ENCODE measurements around the gene ICE2. TPM values are rescaled to one million over a fixed set of nuclear protein-coding genes. Genes with fewer than 3 reads are reported as not detected.

ICE2 gene
- total RNA-seq, 2 experiments from 2014 or later = 75.2 to 76.7 TPM

DNA sequence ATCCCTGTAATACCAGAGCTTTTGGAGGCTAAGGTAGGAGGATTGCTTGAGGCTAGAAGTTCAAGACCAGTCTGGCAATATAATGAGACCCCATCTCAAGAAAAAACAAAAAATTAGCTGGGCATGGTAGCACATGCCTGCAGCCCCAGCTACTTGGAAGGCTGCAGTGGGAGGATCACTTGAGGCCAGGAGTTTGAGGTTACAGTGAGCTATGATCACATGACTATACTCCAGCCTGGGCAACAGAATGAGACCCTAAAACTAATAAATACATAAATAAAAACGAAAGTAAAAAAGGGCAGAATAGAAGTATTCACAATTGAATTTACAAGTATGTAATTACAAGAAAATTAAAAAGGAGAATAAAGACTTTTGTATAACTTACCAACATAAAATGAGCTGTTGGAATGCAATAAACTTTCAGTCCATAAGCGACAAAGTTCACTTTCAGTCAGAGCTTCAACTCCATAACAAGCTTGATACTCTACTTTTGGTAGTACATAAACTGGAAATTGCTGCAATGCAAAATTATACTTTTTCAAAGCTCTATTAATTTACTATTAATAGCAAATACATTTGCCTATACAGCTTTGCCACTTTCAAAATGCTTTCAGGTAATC lies 36.8 kb downstream of the ICE2 start:
- CTCF ChIA-PET = interaction anchor here (0.9 to 5.0 kb wide), 2 partner anchors 44 to 81 kb away, joined by 3 to 29 read pairs; partner anchors contain the start of gene ANXA2

DNA sequence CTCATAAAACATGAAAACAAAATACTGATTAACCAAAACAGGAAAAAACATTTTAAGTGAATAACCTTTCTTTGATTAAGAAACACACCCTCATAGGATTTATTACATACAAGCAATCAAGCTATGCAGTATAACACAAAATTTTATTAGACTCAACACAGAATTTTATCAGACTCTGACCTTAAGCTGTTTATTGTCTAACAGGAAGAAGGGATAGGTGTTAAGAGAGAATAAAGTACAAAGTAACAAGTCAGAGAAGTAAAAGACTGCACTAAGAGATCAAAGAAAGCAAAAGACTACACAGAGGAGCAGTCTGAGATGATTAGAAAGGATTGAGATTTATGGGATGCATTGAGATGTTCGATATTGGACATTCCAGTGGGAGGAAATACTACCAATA lies 37.6 kb downstream of the ICE2 start:
- no peaks in the 10 kb centered on the region for H3K9me3 Mint-ChIP-seq
- no peak overlapping the region for H3K27ac Mint-ChIP-seq
- DNase-seq = no peak
- no peak overlapping the region for H3K4me3 Mint-ChIP-seq
- peaks cover 12% of the 10 kb centered on the region for H3K36me3 Mint-ChIP-seq (ENCODE audit: low read depth)
- intact Hi-C loops (cut with micrococcal nuclease) = no loop called here
- no peaks in the 10 kb centered on the region for H3K27me3 Mint-ChIP-seq (ENCODE audit: low read depth)
- CTCF ChIA-PET = interaction anchor here (5.0 kb wide), 1 partner anchor 80 kb away, joined by 29 read pairs; no protein-coding TSS in a partner anchor
- no peaks in the 10 kb centered on the region for H3K4me1 Mint-ChIP-seq (ENCODE audit: low read depth)

More for the DNA sequence above, 36.8 kb downstream of the ICE2 start:
- intact Hi-C loops (cut with micrococcal nuclease) = no loop called here
- DNase-seq = no peak
- Mint-ChIP-seq H3K27me3 (ENCODE audit: low read depth) (no peaks in the 10 kb centered on the region), H3K4me1 (ENCODE audit: low read depth) (no peaks in the 10 kb centered on the region), H3K36me3 (ENCODE audit: low read depth) (peaks cover 12% of the 10 kb centered on the region), H3K27ac (no peak overlapping the region), H3K4me3 (no peak overlapping the region), H3K9me3 (no peaks in the 10 kb centered on the region)

DNA sequence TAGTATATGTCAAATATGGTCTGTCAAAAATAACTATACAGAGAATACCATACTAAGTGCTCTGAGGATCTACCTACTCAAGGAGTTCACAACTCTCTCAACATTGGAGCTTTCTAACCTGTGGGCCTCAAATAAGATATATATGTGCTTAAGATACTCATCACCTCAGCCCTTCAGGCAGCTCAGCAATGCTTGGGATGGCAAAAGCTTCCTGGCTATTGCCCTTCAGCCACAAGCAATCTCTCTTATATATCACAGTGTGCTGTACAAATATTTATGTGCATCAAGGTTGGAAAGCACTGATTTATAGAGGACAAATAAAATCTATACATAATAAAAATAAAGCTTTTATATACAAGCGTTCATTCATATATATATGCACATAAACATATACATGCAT lies 40.3 kb downstream of the ICE2 start:
- no peaks in the 10 kb centered on the region for H3K9me3 Mint-ChIP-seq
- no peaks in the 10 kb centered on the region for H3K27me3 Mint-ChIP-seq (ENCODE audit: low read depth)
- no peaks in the 10 kb centered on the region for H3K4me1 Mint-ChIP-seq (ENCODE audit: low read depth)
- intact Hi-C loops (cut with micrococcal nuclease) = no loop called here
- CTCF ChIA-PET = interaction anchor here (0.9 to 1.2 kb wide), 2 partner anchors 79 to 82 kb away, joined by 3 to 6 read pairs; no protein-coding TSS in a partner anchor
- H3K4me3 Mint-ChIP-seq = no peak overlapping the region
- H3K27ac Mint-ChIP-seq = no peak overlapping the region
- no peak for DNase-seq
- H3K36me3 Mint-ChIP-seq (ENCODE audit: low read depth) = peaks cover 21% of the 10 kb centered on the region

DNA sequence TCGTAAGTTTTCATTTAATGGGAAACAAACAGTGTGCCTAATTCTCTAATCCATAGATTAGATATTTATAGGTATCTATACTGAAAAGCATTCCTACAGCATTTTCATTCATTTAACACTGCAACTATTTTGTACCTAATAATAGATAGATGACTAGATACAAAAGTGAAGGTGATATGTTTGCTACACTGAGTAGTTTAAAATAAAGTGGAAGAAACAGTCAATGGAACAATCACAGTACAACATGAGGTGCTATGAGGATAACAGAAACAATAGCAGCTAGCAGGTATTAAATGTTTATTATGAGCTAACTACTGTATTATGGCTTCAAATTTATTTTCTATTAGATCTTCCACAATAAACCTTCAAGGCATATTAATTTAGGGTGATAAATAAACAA lies 50.0 kb downstream of the ICE2 start:
- H3K36me3 Mint-ChIP-seq (ENCODE audit: low read depth) = peaks cover 12% of the 10 kb centered on the region
- no peak overlapping the region for H3K4me3 Mint-ChIP-seq
- intact Hi-C loops (cut with micrococcal nuclease) = no loop called here
- DNase-seq = no peak
- CTCF ChIA-PET = no interaction called here
- peaks cover 8% of the 10 kb centered on the region for H3K4me1 Mint-ChIP-seq (ENCODE audit: low read depth)
- H3K9me3 Mint-ChIP-seq = no peaks in the 10 kb centered on the region
- H3K27ac Mint-ChIP-seq = no peak overlapping the region
- H3K27me3 Mint-ChIP-seq (ENCODE audit: low read depth) = no peaks in the 10 kb centered on the region

DNA sequence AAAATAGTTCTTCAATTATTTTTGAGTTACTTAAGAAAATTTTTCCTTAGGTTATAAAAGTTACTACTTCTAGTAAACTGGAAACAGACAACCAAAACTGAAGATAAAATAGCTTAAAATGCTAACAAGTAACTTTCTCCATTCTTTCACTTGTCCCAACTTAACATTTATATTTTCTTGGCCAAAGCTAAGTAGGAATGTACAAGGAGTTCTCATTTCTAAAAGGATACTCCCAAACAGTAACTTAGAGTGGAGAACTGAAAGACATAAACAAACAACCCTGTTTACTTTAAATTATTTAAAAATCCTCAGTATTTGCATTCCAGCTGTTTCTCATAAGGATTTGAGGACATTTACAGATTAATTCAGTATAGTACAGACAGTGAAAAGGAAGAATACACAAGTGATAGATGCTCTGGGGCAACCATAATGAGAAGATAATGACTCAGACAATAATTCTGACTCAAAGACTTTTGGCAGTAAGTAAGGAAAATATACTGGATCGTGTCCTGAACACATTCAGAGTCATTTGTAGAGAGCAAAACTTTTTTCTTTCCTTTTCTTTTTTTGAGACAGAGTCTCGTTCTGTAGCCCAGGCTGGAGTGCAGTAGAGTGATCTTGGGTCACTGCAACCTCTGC lies 52.0 kb downstream of the ICE2 start:
- Mint-ChIP-seq H3K27me3 (ENCODE audit: low read depth) (no peaks in the 10 kb centered on the region), H3K36me3 (ENCODE audit: low read depth) (peaks cover 19% of the 10 kb centered on the region), H3K9me3 (no peaks in the 10 kb centered on the region), H3K4me3 (no peak overlapping the region), H3K27ac (no peak overlapping the region), H3K4me1 (ENCODE audit: low read depth) (peaks cover 14% of the 10 kb centered on the region)
- intact Hi-C loops (cut with micrococcal nuclease) = no loop called here
- DNase-seq = no peak
- CTCF ChIA-PET = no interaction called here

DNA sequence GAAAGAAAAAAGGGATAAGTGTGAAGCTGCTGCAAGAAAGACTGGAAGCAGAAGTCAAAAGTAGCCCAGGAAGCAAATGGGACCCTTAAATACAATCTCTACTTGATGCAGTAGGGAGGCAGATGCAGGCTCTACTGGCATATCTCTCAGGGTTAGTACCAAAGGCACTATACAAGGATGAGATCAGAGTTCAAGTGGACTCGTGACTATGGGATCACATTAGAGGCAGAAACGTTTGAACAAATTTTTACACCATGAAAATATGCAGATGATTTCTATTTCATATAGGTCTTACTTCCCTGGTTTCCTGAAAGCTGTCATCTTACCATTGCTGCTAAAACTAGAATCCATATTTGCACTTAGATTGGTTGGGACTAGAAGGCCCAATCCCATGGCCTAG lies 53.5 kb downstream of the ICE2 start:
- Mint-ChIP-seq H3K4me1 (ENCODE audit: low read depth) (peaks cover 14% of the 10 kb centered on the region), H3K36me3 (ENCODE audit: low read depth) (peaks cover 21% of the 10 kb centered on the region), H3K4me3 (no peak overlapping the region), H3K9me3 (no peaks in the 10 kb centered on the region), H3K27ac (no peak overlapping the region), H3K27me3 (ENCODE audit: low read depth) (no peaks in the 10 kb centered on the region)
- CTCF ChIA-PET = no interaction called here
- intact Hi-C loops (cut with micrococcal nuclease) = no loop called here
- DNase-seq = no peak

DNA sequence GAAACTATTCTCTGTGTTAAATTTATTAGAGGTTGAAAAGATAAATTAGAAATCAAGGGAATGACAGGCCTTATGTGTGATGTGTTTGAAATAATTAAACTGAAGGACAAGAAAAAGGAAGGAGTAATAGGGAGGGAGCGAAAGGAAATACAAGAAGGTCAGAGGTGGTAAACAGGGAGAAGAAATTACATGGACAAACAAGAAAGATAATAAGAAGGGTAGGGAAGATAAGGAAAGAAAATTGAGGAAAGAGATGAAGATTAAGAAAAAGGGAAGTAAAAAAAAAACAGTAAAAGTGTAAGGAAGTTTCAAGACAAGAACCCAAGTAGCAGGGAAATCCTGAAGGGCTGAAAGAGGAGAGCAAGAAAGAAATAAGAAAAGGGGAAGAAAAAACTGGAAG lies 54.9 kb downstream of the ICE2 start:
- Mint-ChIP-seq H3K4me3 (no peak overlapping the region), H3K36me3 (ENCODE audit: low read depth) (peaks cover 23% of the 10 kb centered on the region), H3K27me3 (ENCODE audit: low read depth) (no peaks in the 10 kb centered on the region), H3K9me3 (no peaks in the 10 kb centered on the region), H3K27ac (no peak overlapping the region), H3K4me1 (ENCODE audit: low read depth) (peaks cover 14% of the 10 kb centered on the region)
- intact Hi-C loops (cut with micrococcal nuclease) = no loop called here
- no peak for DNase-seq
- CTCF ChIA-PET = no interaction called here

DNA sequence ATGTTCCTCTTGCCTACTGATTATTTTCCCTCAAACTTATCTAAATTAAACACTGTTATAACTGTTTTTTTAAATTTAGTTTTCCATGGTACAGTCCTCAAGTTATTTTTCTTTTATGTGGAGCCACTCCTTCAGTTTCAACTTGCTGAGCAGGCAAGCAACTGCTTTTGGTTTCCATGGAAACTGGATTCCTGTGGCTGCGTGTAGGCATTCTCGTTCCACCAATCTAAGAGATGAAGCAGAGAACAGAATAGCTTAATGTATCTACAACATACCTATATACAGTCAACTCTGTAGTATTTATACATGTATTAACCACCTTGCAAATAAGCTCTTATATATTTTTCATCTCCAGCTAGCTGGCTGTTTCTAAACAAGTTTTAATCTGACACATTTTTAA lies 55.4 kb downstream of the ICE2 start:
- no peaks in the 10 kb centered on the region for H3K9me3 Mint-ChIP-seq

DNA sequence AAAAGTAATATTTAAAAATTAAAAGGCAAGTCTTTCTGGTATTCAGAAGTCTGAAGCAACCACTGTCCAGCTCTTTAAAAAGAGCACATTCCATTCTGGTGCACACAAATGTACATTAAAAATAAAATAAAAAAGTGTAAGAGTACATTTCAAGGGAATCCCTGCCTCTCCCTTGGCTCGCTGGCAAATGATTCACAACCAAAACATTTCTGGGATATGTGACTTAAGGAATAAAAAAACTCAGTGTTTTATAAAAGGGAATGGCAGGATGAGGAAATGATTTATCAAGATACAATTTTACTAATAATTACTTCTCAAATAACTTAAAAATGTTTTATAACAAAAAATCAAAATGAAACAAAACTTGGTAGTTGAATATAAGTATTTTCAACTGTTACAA lies 57.4 kb downstream of the ICE2 start:
- CTCF ChIA-PET = interaction anchor here (0.6 to 2.8 kb wide), 5 partner anchors 12 to 242 kb away, joined by 3 to 10 read pairs (median 5); no protein-coding TSS in a partner anchor
- Mint-ChIP-seq H3K27ac (no peak overlapping the region), H3K4me1 (ENCODE audit: low read depth) (peaks cover 8% of the 10 kb centered on the region), H3K4me3 (no peak overlapping the region), H3K27me3 (ENCODE audit: low read depth) (no peaks in the 10 kb centered on the region), H3K9me3 (no peaks in the 10 kb centered on the region), H3K36me3 (ENCODE audit: low read depth) (peaks cover 23% of the 10 kb centered on the region)
- no peak for DNase-seq
- intact Hi-C loops (cut with micrococcal nuclease) = no loop called here

More for the DNA sequence above, 55.4 kb downstream of the ICE2 start:
- DNase-seq = no peak
- intact Hi-C loops (cut with micrococcal nuclease) = no loop called here
- H3K27me3 Mint-ChIP-seq (ENCODE audit: low read depth) = no peaks in the 10 kb centered on the region
- CTCF ChIA-PET = no interaction called here
- no peak overlapping the region for H3K4me3 Mint-ChIP-seq
- peaks cover 14% of the 10 kb centered on the region for H3K4me1 Mint-ChIP-seq (ENCODE audit: low read depth)
- no peak overlapping the region for H3K27ac Mint-ChIP-seq
- peaks cover 23% of the 10 kb centered on the region for H3K36me3 Mint-ChIP-seq (ENCODE audit: low read depth)

DNA sequence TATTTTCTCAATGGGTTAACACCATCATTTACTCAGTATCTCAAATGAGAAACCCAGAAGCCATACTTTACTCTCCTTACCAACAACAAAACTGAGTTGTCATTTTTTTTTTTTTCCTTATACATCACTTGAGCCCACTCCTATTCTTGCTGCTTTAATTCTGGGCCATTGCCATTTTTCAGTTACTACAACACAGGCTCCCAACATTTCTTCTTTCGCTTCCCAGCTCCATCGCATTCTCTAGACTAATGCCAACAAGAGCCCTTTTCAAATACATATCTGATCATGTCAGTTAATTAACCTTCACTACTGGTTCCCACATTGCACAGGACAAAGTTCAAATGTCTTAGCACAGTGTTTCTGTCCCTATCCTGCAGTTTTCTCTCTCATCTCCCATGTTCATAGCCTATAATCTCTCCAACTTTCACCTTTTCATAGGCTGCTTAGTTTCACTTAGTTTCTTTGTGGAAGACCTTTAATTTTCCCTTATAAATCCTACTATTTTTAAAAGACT lies 58.7 kb downstream of the ICE2 start:
- Mint-ChIP-seq H3K9me3 (no peaks in the 10 kb centered on the region), H3K4me1 (ENCODE audit: low read depth) (peaks cover 8% of the 10 kb centered on the region), H3K27me3 (ENCODE audit: low read depth) (no peaks in the 10 kb centered on the region), H3K36me3 (ENCODE audit: low read depth) (peaks cover 23% of the 10 kb centered on the region), H3K27ac (no peak overlapping the region), H3K4me3 (no peak overlapping the region)
- CTCF ChIA-PET = interaction anchor here (0.9 to 2.8 kb wide), 2 partner anchors 60 to 101 kb away, joined by 3 to 10 read pairs; no protein-coding TSS in a partner anchor
- intact Hi-C loops (cut with micrococcal nuclease) = no loop called here
- no peak for DNase-seq

DNA sequence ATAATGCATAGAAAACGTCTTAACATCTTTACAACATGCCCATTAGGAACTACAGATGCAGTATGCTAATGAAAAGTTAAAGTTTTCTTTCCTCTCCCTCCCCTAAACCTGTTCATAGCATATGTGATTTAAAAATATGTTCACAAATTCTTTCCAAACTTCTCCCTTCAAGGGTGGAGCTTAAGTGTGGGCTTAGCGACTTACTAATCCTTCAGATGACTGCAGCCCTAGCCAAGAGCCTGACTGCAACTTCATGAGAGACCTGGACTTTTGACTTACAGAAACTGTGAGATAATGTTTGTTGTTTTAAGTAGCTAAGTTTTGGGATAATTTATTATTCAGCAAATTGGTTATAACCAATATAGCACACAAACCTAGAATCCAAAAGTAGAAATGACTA lies 59.2 kb downstream of the ICE2 start:
- H3K27ac Mint-ChIP-seq = no peak overlapping the region
- no peak overlapping the region for H3K4me3 Mint-ChIP-seq
- H3K4me1 Mint-ChIP-seq (ENCODE audit: low read depth) = peaks cover 8% of the 10 kb centered on the region
- no peaks in the 10 kb centered on the region for H3K9me3 Mint-ChIP-seq
- intact Hi-C loops (cut with micrococcal nuclease) = no loop called here
- no peaks in the 10 kb centered on the region for H3K27me3 Mint-ChIP-seq (ENCODE audit: low read depth)
- DNase-seq = no peak
- H3K36me3 Mint-ChIP-seq (ENCODE audit: low read depth) = peaks cover 23% of the 10 kb centered on the region
- CTCF ChIA-PET = interaction anchor here (0.9 kb wide), 1 partner anchor 101 kb away, joined by 3 read pairs; no protein-coding TSS in a partner anchor

DNA sequence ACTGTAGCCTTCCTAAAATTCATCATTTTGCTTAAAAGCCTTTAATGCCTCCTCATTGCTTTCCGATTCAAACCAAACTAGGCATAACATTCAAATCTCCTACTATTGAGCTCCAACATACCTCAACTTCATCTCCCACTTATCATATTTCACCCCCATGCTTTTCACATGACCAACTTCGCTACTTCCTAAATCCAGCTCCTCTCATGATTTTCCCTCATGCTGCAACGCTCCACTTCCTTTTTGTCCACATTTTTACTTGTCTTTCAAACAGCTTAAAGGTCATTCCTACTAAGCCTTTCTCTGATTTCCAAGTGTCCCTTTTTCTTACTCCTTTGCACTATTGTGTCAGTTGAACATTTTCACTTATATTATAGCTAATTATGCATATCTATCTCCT lies 60.8 kb downstream of the ICE2 start:
- Mint-ChIP-seq H3K27ac (no peak overlapping the region), H3K4me1 (ENCODE audit: low read depth) (no peaks in the 10 kb centered on the region), H3K4me3 (no peak overlapping the region), H3K27me3 (ENCODE audit: low read depth) (no peaks in the 10 kb centered on the region), H3K9me3 (no peaks in the 10 kb centered on the region), H3K36me3 (ENCODE audit: low read depth) (peaks cover 15% of the 10 kb centered on the region)
- no peak for DNase-seq
- intact Hi-C loops (cut with micrococcal nuclease) = no loop called here
- CTCF ChIA-PET = interaction anchor here (0.7 kb wide), 1 partner anchor 652 kb away, joined by 3 read pairs; no protein-coding TSS in a partner anchor

DNA sequence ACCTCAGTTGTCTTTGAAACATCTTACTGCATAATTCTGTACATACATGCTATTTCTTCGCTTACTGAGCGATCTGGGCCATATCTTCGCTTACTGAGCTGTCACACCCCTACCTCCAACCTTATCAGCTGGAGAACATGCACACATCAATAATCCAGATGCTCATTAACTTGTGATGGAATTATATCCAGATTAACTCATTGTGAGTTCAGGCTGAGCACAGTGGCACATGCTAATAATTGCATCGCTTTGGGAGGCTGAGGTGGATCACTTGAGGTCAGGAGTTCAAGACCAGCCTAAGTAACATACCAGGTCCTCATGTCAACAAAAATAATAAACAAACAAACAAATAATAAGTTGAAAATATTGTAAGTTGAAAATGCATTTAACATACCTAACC lies 61.8 kb downstream of the ICE2 start:
- DNase-seq = no peak
- H3K27me3 Mint-ChIP-seq (ENCODE audit: low read depth) = no peaks in the 10 kb centered on the region
- H3K4me3 Mint-ChIP-seq = no peak overlapping the region
- H3K9me3 Mint-ChIP-seq = no peaks in the 10 kb centered on the region
- intact Hi-C loops (cut with micrococcal nuclease) = no loop called here
- no peaks in the 10 kb centered on the region for H3K4me1 Mint-ChIP-seq (ENCODE audit: low read depth)
- H3K27ac Mint-ChIP-seq = no peak overlapping the region
- CTCF ChIA-PET = no interaction called here
- H3K36me3 Mint-ChIP-seq (ENCODE audit: low read depth) = peaks cover 12% of the 10 kb centered on the region
